Measurements from ENCODE around the gene FZD2.
"Not testable (repeated sequence)": the region's sequence is repeated elsewhere in the genome, so short reads cannot be mapped to it uniquely, and the experiment has no call there.

FZD2 gene

GRCh38 chr17:44556832-44557606, at the start of gene FZD2:
TSS of gene FZD2 (plus strand) at chr17:44557484. CDS start at chr17:44557689, 205 bp downstream.
- peak in 1 of 2 donors; percentile 18 for DNase-seq

GRCh38 chr17:44511241-44512134, 45.8 kb upstream of the FZD2 start:
- DNase-seq: not testable (repeated sequence)

- DNase-seq: no peak
Observed at GRCh38 chr17:44518032-44518431, 39.3 kb upstream of the FZD2 start.

- peak; percentile 28 to 41 for DNase-seq
Observed at GRCh38 chr17:44522883-44523671, 34.2 kb upstream of the FZD2 start.

- no peak for DNase-seq
Observed at GRCh38 chr17:44523672-44523972, 33.7 kb upstream of the FZD2 start.

GRCh38 chr17:44527102-44527501, 30.2 kb upstream of the FZD2 start:
- DNase-seq: no peak

- DNase-seq: no peak
Observed at GRCh38 chr17:44527954-44528353, 29.3 kb upstream of the FZD2 start.

GRCh38 chr17:44529864-44530263, 27.4 kb upstream of the FZD2 start:
- no peak for DNase-seq

GRCh38 chr17:44530896-44531418, 26.3 kb upstream of the FZD2 start:
- no peak for DNase-seq

GRCh38 chr17:44533533-44534246, 23.6 kb upstream of the FZD2 start:
- peak; percentile 85 to 88 for DNase-seq

GRCh38 chr17:44536090-44536953, 21.0 kb upstream of the FZD2 start:
- no peak for DNase-seq

GRCh38 chr17:44537922-44538321, 19.4 kb upstream of the FZD2 start:
- DNase-seq: not testable (repeated sequence)

- DNase-seq: no peak
Observed at GRCh38 chr17:44539673-44540072, 17.6 kb upstream of the FZD2 start.

GRCh38 chr17:44540246-44541084, 16.8 kb upstream of the FZD2 start:
- no peak for DNase-seq

GRCh38 chr17:44541884-44542581, 15.3 kb upstream of the FZD2 start:
- DNase-seq: no peak

GRCh38 chr17:44543213-44543904, 13.9 kb upstream of the FZD2 start:
- DNase-seq: no peak

- no peak for DNase-seq
Observed at GRCh38 chr17:44543905-44544523, 13.3 kb upstream of the FZD2 start.
